ENCODE results near the gene CHD6.

The CHD6 gene

DNA sequence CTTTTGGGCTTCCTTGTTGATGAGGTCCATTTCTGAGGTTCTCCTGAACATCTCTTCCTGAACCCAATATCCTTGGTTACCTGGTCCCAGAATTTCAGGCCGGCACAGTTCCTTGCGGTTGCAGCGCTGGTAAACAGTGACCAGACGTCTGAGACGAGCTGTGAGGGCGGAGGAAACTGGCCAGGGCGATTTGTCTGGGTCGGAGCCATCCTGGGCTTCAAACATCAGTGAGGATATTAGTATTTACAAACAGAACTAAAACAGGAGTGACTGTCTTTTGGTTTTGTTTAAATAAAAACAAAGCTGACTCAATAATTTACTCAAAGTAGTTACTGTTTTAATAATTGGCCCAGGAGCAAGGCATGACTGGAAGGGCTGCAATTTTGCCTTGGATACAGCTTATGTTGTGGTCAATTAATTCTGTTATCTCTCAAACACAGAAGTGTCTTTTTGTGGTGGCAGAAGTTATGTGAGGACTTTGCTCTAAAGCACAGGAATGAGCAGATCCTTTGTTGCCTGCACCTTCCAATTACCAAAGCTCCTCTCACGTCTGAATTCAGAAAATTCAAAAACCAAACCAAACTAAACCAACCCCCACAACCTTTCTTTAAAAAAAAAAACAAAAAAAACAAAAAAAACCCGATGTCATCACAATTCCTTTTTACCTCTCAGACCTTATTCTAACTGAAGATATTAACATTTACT lies 192.8 kb downstream of the CHD6 start:
- no peak for DNase-seq (ENCODE audit: low read depth)

DNA sequence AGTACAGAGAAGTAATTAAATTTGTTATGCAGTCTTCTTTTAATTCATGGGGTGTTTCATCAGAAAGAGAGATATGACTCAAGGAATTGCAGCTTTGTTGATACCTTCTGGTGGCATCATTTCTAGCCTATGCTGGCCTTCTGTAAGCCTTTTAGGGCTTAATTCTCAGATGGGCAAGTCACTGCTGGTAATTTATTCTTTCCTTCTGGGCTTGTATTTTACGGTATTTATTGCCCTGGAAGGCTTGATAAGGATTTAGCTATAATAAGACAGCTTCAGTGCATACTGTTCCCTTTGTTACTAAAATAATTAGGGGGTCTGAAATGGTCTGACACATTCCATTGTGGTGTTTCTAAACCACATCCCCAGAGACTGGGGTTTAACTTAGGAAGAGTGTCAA lies 193.6 kb downstream of the CHD6 start:
- DNase-seq (ENCODE audit: low read depth): no peak

DNA sequence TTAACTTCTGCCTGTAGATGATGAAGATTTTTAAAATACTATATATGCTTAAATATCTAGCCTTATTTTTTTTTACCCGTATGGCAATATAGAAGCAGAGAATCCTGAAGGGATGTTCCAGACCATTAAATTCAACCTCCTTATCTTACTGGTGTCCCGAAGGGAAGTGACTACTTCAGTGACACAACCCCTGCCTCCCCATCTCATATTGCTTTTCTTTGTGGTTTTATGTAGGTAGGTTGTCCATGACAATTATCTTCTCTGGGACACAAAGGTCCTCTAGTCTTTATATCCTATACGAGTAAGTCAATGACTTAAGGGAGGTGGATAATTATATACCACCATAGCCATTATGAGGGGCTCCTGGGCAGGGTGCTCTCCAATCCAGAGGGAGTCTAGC lies 194.2 kb downstream of the CHD6 start:
- no peak for DNase-seq (ENCODE audit: low read depth)

DNA sequence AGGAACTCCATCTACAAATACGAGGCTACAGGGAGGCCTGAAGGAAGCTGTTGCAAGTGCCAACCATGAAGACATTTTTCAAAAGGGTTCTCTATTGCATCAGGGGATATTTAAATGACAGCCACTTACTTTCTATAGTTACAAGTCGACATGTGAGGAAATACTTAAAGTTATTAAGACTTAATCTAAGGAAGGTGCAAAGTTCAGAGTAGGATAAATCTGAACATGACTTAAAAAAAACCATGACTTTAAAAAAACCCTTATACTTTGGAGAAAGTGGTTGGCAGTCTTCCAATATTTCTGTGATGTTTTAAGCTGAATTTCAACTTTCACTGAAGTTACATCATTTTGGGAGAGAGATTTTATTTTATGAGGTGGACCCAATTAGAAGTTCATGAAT lies 195.2 kb downstream of the CHD6 start:
- no peak for DNase-seq (ENCODE audit: low read depth)

DNA sequence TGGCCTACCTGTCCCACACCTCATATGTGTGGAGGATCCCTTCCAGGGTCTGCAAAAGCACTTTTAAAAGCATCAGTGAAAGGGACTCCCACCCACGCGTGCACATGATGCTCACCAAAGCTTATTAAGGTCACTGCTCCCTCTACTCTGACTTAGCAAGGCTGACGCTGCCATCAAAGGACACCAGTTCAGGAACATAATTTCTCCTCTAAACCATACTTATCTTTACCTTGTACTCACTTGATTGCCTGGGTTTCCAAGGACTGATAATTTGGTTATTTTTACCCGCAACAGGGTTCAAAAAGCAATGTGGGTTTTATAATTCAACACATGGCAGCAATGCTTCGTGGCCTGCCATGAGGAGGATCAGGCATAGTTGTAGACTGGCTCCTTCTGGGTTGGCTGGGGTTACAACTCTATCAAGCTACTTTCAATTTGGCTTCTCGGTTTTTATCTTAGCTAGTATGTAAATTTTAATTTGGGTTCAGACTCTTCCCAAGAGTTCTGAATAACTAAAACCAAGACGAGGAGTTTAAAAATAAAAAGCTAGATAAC lies 199.4 kb downstream of the CHD6 start:
- no peak for DNase-seq (ENCODE audit: low read depth)

DNA sequence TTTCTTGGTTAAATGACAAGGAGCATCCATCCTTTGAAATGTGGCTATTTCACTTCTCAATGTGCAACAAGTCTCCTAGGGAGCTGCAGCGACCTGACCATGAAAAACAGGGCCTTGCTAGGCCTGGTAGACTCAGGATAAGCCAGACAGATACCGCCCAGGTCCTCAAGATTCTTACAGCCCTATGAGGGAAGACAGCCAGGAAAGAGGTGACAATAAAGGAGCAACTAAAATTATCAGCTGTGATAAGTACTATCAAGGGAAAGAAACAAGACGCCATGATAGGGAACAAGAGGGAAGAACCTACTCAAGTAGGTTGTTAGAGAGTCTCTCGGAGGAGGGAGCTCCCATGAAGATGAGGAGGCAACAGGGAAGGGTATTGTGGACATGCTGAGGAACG lies 200.1 kb downstream of the CHD6 start:
- no peak for DNase-seq (ENCODE audit: low read depth)

DNA sequence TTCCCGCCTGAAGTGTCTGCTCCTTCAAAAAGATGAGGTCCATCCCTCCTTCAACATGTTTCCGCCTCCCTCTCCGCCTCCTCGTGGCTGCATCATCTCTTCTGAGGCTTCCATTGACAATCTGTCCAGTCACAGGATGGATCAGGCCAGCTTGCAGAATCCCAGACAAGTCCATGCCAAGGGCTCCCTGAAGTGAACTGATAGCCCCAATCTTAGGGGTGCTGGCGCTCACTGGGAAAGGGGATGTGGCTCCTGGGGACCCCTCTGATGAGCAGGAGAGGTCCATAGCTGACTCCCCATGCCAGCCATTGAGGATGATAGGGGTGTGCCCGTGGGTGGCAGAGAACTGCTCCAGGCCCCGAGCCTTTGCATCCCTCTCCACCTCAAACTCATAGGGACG lies 203.0 kb downstream of the CHD6 start:
- DNase-seq (ENCODE audit: low read depth): no peak

DNA sequence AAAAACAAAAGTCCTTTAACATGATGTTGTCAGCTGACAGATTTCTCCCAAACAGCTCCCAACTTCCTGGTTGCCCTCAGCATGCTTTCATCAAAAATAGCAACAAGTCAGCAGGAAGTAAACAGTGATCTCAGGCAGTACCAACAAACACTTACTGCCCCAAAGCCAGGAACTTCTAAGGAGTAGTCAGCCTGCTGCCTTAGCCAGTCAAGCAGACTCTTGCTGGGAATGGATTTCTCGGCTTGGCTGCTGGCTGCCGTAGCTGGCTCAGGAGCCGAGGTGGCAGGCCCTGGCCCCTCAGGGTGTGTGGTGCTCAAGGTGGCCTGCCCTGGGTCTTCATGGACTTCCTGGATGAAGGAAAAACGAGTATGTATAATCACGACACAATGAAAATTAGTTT lies 205.0 kb downstream of the CHD6 start:
- no peak for DNase-seq (ENCODE audit: low read depth)

DNA sequence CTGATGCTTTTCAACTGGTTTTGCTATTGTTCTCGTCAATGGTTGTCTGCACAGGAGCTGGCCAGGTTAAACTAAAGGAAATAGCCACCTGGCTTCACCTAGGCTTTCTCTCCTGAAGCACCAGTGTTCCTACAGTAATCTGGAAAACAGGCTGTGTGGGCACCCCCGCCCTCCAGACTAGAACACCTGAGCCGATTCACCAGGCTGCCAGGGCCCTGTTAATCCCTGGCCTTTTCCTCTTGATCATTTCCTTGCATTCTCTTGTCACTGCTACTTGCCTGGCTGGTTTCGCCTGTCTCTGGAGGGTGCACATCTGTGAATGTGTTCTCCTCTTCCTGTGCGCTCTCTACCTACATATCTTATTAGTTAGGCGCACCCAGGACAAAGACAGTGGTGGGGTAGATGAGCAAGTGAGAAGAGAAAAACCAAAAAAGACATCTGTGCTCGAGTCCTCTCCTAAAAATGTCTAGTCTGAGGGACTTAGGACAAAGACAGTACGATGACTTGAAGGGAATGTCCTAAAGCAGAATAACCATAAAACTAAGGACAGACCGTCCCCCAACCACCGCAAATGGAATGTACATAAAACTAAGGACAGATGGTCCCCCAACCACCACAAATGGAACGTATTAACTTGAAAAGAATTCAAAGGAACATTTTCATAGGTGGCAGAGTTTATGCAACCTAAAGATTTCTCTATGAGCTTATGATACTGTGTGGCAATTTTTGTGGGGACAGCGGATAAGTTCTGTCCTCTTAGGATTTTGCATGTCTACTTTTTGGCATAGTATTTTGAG lies 205.7 kb downstream of the CHD6 start:
- DNase-seq (ENCODE audit: low read depth): no peak

DNA sequence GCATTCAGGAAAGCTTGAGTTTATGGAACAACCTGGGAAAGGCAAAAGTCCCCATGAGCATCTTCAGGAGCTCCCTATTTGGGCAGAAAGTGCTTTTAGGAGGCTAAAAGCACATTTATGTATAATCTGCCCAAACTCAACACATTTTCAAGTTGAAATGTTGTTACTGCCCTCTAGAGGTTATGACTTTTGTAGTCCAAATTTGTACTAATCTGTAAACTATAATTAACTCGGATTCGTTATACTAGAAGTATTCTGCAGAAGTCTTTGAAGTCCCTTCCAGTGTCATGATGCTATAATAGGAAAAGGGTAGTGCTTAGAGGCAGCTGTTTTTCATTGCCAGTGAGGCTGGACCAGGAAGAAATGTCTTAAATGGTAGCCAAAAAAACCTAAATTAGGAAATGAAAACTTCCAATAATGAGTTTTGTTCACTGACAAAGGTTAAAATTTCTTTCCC lies 206.8 kb downstream of the CHD6 start:
- no peak for DNase-seq (ENCODE audit: low read depth)

DNA sequence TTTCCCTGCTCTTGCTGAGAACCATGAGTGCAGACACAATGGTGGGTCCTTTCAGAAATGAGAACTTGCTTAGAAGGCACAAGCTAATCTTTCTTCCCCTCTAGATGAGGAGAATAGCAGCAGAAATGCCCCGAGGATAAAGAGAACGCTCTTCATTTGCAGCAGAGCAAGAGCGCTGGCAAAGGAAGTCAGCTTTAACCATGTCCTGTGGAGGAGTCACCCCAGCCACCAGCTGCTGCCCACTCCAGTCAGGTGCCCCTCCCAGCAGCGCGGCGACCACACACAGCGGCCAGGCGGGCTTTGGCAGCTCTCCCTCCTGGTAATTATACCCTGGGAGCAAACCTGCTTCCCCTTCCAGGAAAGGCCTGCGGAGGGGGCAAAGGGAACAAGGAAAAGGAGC lies 209.2 kb downstream of the CHD6 start:
- no peak for DNase-seq (ENCODE audit: low read depth)

DNA sequence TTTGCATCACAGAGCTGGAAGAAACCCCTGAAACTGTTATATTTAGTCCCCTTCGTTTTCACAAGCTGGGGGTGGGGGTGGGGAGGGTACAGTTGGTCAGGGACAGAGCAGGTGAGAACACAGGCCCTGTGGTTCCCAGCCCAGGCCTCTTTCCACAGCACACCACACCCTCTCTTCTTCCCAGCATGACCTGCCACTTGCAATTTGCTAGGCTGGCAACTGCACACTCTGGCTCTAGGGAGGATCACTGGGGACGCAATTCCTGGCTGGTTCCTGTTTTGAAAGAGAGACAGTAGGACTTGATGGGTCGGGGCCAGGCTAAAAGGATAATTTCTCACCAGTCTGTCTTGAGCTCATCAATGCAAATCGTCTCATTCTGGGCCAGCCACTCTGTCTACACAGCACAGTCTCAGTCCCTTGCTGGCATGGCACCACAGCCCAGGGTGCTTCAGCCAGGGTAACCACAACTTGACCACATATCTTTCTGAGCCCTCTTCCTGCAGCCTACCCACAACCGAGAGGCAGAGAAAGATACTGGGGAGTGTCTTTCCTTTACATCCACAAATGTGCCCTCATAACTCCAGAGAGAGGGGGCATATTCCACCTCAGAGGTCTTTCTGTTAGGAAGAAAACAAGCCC lies 209.9 kb downstream of the CHD6 start:
- DNase-seq (ENCODE audit: low read depth): no peak

DNA sequence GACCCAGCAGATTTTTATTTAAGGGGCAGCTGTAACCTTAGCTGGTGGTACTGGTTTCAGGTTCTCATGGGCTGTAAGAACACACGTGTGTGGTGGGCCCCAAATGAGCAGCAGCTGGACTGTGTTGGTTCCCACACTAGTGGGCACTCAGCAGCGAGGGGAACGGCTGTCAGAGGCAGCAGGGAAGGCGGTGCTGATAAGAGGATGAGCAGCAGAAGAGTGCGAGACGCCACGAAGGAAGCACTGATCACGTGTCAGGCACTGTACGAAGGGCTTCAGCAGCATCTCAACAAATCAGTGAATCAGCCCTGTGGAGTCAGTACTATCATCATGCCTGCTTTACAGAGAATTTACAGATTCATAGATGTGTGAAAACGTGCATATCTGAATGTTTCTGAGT lies 210.6 kb downstream of the CHD6 start:
- DNase-seq (ENCODE audit: low read depth): no peak

DNA sequence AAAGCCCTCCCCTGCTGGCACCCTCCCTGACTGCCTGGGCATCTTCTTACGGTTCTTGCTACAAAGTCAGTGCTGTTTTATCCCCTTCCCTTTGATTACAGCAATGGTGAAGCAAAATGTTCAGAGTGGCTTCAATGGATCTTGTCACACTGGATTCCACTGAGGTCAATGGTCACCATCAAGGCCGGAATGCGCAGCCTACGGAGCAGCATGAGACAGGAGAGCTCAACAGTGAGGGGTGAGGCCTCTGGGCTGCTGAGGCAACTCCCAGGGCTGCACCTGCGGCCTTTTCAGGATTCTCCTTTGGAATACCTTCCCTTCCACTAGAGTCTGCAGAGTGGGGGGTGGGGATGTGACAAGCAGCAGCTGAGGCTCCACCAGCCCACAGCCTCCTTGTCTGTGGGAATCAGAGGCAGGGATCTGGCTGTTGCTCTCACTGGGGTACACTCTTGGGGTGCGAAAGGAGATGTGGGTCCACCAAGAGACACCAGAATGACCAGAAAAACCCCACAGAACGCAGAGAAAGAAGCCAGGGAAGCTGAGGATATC lies 211.2 kb downstream of the CHD6 start:
- DNase-seq (ENCODE audit: low read depth): no peak

DNA sequence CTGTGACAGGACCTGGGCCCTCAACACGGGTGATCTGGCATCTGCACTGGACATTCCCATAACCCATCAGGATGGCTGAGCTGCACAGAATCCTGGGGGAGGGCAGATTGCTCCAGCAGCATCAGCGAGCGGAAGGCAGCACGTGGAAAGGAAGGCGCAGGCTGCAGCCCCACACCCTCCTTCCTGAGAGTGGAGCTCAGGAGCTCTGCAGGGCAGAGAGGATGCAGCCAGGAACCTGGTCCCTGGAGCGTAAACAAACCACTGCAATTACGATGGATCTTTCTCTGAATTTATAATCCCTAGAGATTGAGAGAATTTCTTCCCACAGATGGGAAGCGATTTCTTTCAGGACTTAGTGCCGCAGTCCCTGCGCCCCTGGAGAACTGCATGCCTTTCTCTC lies 211.8 kb downstream of the CHD6 start:
- DNase-seq (ENCODE audit: low read depth): no peak

DNA sequence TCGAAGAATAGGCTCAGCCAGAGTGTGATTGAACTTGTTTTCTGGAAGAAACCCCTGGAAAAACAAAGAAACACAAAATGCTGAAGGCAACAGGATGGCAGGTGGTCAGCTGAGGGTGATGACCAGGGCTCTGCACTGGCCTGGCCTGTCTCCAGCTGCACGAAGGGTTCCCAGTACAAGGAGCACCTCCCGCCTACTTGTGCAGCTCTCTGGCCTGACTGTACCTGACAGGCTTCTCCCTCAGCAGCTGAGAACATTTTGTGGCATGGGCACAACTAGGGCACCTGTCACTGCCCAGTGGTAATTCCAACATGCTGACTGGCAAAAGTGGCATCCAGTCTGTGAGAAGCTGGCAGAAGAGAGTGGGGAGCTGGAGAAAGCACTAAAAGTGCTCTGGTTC lies 212.7 kb downstream of the CHD6 start:
- no peak for DNase-seq (ENCODE audit: low read depth)

DNA sequence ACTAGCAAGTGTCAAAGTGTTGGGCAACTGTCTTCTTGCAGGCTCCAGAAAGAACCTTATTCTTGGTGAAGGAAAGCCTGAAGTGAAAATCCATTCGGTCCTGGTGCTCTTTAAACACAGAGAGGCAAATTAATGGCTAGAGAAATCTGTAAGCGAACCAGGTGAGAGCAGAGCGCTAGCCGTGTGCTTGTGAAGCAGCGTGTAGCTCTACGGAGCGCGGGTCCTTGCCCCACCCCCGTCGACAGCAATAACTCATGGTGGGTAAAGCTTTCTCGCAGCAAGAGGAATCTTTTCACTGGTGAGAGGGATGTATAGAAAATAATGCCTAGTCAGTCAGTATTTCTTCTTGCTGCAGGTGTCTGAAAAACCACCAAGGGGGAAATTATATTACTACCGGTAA lies 214.6 kb downstream of the CHD6 start:
- no peak for DNase-seq (ENCODE audit: low read depth)

DNA sequence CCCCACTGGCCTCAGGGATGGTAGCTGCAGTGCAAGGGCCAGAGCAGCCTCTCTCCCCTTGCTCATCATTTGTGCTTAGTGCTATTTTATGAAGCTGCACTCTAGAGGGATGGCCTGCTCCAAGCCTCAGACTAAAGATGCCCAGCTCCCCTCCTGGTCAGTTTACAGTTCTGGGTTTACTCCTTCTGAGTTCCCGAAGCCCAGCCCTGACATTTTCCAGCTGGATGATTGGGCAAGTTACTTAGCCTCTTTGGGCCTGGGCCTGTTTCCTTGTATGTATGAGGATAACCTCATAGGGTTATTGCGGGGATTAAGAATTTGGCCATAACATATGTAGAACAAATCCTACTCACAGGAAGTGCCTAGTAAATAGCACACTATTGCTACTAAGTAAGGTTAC lies 219.8 kb downstream of the CHD6 start:
- no peak for DNase-seq (ENCODE audit: low read depth)

DNA sequence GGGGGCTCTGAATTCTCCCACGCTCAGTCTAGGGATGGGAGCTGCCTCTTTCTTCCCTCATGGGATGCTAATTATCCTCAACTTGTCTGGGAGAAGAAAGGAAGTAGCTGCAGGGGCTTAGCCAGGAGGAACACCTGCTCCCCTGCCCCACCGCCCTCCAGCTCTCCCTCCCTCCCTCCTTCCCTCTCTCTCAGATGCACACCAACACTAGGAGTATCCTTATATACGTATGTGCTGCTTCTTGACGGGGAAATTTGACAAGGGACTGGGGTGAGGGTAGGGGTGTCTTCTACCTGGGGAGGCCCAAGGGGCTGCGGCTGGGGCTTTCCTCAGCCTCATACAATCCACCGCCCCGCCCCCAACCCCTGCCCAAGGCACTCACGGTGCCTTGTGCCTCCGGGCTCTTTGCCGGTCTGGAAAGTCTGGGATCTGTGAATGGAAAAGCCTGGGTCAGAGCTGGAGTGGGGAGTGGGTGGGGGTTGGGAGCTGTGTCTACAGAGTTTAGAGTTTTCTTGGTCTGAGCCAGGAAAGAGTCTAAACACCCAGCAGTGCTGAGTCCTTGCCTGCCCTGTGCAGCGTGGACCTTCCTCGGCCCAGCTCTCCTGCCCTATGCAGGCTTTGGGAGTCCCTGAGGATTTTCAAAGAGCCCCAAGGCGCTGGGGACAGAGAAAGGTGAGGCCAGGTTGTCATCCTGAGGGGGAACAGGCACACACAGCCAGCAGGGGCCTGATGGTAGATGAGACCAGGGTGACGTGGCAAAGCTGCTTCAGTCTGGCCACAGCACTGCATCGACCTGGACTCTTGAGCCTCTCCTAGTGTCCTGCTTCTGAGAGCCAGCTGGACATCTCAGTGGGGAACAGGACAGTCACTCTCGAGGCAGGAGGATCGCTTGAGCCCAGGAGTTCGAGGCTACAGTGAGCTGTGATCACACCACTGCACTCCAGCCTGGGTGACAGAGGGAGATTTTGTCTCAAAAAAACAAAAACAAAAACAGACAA lies 222.2 kb downstream of the CHD6 start:
- no peak for DNase-seq (ENCODE audit: low read depth)

DNA sequence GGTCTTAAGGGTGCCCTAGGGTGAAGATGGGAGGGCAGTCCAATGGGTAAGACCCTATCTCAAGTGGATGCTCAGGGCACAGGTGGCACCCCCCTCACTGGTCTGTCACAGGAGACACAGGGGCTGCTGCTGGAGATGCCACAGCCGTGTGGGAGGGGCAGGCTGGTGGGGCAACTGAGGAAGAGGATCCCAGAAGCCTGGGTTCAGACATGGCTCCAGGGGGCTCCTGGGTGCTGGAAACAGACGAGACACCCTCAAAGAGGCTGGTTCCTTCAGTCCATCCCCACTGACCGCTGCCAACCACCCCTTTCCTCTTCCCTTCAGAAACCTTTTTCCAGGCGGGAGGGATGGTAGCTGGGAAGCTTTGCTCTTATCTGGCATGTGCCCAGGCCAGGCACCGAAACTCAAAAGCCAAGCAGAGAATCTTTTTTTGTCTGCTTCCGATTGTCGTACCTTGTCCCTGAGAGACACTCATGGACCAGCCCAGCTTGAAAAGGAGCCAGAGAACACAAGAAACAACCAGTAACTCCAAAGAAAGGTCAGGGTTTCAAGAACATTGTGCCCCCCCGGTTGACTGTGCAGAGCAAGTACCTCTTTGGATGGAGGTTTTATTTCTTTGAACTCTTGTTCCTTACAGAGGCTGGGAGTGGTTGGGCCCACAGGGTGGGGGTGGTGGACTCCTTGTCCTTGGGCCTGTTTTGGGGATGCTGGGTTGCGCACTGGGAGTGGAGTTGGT lies 223.1 kb downstream of the CHD6 start:
- DNase-seq (ENCODE audit: low read depth): no peak

DNA sequence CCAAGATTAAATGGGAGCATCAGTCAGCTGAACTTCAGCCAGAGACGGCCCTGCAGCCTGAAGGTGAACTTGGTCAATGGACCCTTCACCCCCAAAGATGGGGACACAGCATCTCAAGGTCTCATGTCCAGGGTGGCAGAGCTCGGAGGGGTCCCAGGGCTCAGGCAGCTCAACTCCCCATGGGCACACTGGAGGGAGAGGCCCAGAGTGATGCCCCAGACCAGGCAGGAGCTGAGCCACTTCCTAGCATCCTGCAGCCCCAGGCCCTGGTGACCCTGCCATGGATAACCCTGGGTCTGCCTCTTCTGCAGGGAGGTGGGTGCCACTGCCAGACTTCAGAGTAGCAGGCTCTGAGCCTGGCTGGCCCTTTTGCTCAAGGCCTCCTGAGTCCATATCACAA lies 224.1 kb downstream of the CHD6 start:
- no peak for DNase-seq (ENCODE audit: low read depth)

All from activated T-helper 1 cell treated with Interleukin-2 at 50 U/mL for 16 hours (primary cell).